Heart left ventricle (tissue), 13 donors: ENCODE results near the gene ANGPTL2.

Source experiments
- POLR2A ChIP-seq, 2 donors: fragments of 450-650 bp; IDR thresholded peaks; one replicate each; pipeline ENCODE4 v1.6.1; 2017; ENCODE audit warnings: antibody characterized with exemption in 2 of 2, mild to moderate bottlenecking in 2 of 2, moderate library complexity in 2 of 2
- TF ChIP-seq, protein P1 (sequence below), 12 donors: fragments of 200-600 bp; sonication (generic) in 4 of 12; IDR thresholded peaks; one replicate each; pipeline versions ENCODE4 v1.5.0 to v1.8.0; 2018 to 2022; ENCODE audit warnings: antibody characterized with exemption in 12 of 12, mild to moderate bottlenecking in 5 of 12
- donor health status: ischemic (EF 13 %, LVEDD 7.1; RV severe dilation, severe dysfunction).
- donor health status: DM: no; HTN: yes; CAD: no.
- donor health status: DM: no; HTN: no; CAD: no.
- donor health status: ischemic (EF 25% LVEDD 6.9; RV normal size, moderate dysfunction).
- donor health status: ischemic (EF 25% LVEDD 5.7; RV mildly dilated, moderate dysfunction).
- donor health status: ischemic (EF 35%, LVEDD 5.7; RV mildly dilated, moderate dysfunction).
- donor health status: nonischemic (EF 11% LVEDD 7.7; RV severe dilation, severe dysfunction).
- donor health status: DM: yes; HTN: yes; CAD: no.
- donor health status: PGD.
- donor health status: ischemic (EF 29% LVEDD 5.4; RV normal size, mild dysfunction).
- donor health status: nonischemic (EF 23%, LVEDD 6.1; RV moderate dilation, normal function).

DNA sequence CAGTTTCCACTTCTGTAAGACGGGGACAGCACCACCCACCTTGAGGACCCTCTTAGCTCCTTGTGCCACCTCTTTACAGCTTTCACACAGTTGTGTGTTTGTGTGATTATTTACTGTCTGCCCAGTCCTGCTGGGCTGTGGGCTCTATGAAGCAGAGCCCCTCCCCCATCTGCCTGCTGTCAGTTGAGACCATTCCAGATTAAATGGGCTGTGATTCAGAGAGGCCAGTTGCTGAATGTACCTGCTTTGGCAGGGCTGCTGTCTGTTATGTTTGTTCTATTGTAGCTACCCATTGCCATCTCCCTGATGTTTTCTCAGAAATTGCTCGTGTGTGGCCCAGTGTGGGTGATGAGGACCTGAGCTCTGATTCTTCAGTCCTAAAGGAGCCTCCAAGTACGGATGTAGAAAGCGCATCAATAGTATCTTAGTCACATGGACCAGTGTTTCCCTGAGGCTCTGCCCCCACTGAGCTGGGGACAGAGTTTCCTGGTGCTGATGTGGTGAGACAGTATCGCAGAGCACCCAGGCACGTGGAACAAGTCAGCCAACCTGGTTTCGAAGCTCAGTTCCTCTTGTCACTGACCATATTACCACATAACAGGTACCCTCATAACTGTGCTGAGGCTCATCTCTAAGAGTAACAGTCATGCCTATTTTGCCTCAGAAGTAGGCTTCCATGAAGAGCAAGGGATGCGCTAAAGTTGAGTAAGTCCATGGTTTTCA lies 3.7 kb downstream of the ANGPTL2 start:
- TF ChIP-seq, protein P1, sequence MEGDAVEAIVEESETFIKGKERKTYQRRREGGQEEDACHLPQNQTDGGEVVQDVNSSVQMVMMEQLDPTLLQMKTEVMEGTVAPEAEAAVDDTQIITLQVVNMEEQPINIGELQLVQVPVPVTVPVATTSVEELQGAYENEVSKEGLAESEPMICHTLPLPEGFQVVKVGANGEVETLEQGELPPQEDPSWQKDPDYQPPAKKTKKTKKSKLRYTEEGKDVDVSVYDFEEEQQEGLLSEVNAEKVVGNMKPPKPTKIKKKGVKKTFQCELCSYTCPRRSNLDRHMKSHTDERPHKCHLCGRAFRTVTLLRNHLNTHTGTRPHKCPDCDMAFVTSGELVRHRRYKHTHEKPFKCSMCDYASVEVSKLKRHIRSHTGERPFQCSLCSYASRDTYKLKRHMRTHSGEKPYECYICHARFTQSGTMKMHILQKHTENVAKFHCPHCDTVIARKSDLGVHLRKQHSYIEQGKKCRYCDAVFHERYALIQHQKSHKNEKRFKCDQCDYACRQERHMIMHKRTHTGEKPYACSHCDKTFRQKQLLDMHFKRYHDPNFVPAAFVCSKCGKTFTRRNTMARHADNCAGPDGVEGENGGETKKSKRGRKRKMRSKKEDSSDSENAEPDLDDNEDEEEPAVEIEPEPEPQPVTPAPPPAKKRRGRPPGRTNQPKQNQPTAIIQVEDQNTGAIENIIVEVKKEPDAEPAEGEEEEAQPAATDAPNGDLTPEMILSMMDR (IDR thresholded peaks at IDR 0.05), result no peak
- no peak for TF ChIP-seq POLR2A (IDR thresholded peaks at IDR 0.05)
